Activated T-cell treated with anti-CD3 and anti-CD28 coated beads, Interleukin-2, amount 50 U/mL, for 24 hours (primary cell): Measurements from ENCODE around the gene SOCS7.
A peak's percentile ranks its signal among the peaks of the same experiment; 100 is the strongest.

ENCODE experiments used
- DNase-seq: peaks from one replicate; pipeline ENCODE4 v3.0.0-alpha.2; 2020
- H3K27ac Mint-ChIP-seq: 2 replicates; pipeline ENCODE4 v1.8.0; 2020; ENCODE audit warnings: mild to moderate bottlenecking, mixed read lengths
- H3K27me3 Mint-ChIP-seq: 2 replicates; pipeline ENCODE4 v1.8.0; 2020; ENCODE audit warnings: mixed read lengths
- H3K36me3 Mint-ChIP-seq: 2 replicates; pipeline ENCODE4 v1.8.0; 2020; ENCODE audit warnings: low read depth, mixed read lengths
- H3K4me1 Mint-ChIP-seq: 2 replicates; pipeline ENCODE4 v1.8.0; 2020; ENCODE audit warnings: low read depth, mixed read lengths
- H3K4me3 Mint-ChIP-seq: 2 replicates; pipeline ENCODE4 v1.8.0; 2020; ENCODE audit warnings: mild to moderate bottlenecking, moderate library complexity, mixed read lengths
- H3K9me3 Mint-ChIP-seq: 2 replicates; pipeline ENCODE4 v1.8.0; 2020; ENCODE audit warnings: mixed read lengths

The SOCS7 gene

GRCh38 chr17:38351412-38352222 lies at the start of gene SOCS7:
Gene SOCS7, plus strand, starts transcription at chr17:38351844. Its CDS starts 209 bp downstream, at chr17:38352053.
- Mint-ChIP-seq H3K4me1 (peaks cover 49% of the 10 kb centered on the region), H3K27me3 (no peaks in the 10 kb centered on the region), H3K27ac (peak within 1 kb of the TSS; percentile 98), H3K4me3 (peak within 1 kb of the TSS; percentile 85), H3K9me3 (no peaks in the 10 kb centered on the region), H3K36me3 (no peaks in the 10 kb centered on the region)
- peak; percentile 96 for DNase-seq

GRCh38 chr17:38315497-38315896 lies 36.1 kb upstream of the SOCS7 start:
- Mint-ChIP-seq H3K36me3 (peaks cover 70% of the 10 kb centered on the region), H3K27ac (no peak overlapping the region)
- no peak for DNase-seq

GRCh38 chr17:38317081-38317480 lies 34.6 kb upstream of the SOCS7 start:
- Mint-ChIP-seq H3K27me3 (no peaks in the 10 kb centered on the region), H3K9me3 (no peaks in the 10 kb centered on the region), H3K36me3 (peaks cover 75% of the 10 kb centered on the region), H3K4me1 (peaks cover 2% of the 10 kb centered on the region), H3K27ac (no peak overlapping the region), H3K4me3 (no peak overlapping the region)
- DNase-seq = no peak

More at GRCh38 chr17:38315497-38315896, 36.1 kb upstream of the SOCS7 start:
- Mint-ChIP-seq H3K9me3 (no peaks in the 10 kb centered on the region), H3K27me3 (no peaks in the 10 kb centered on the region), H3K4me3 (no peak overlapping the region), H3K4me1 (peaks cover 2% of the 10 kb centered on the region)

GRCh38 chr17:38320482-38320881 lies 31.2 kb upstream of the SOCS7 start:
- H3K4me1 Mint-ChIP-seq = peaks cover 4% of the 10 kb centered on the region

GRCh38 chr17:38322156-38322779 lies 29.4 kb upstream of the SOCS7 start:
- no peaks in the 10 kb centered on the region for H3K27me3 Mint-ChIP-seq
- H3K36me3 Mint-ChIP-seq = peaks cover 58% of the 10 kb centered on the region
- H3K4me3 Mint-ChIP-seq = no peak overlapping the region
- H3K27ac Mint-ChIP-seq = no peak overlapping the region
- peaks cover 2% of the 10 kb centered on the region for H3K4me1 Mint-ChIP-seq
- no peaks in the 10 kb centered on the region for H3K9me3 Mint-ChIP-seq
- DNase-seq = peak; percentile 81

More at GRCh38 chr17:38320482-38320881, 31.2 kb upstream of the SOCS7 start:
- Mint-ChIP-seq H3K36me3 (peaks cover 69% of the 10 kb centered on the region), H3K4me3 (no peak overlapping the region), H3K27ac (no peak overlapping the region), H3K27me3 (no peaks in the 10 kb centered on the region), H3K9me3 (no peaks in the 10 kb centered on the region)
- DNase-seq = no peak

GRCh38 chr17:38322897-38323296 lies 28.7 kb upstream of the SOCS7 start:
- peaks cover 2% of the 10 kb centered on the region for H3K4me1 Mint-ChIP-seq
- DNase-seq = no peak
- no peaks in the 10 kb centered on the region for H3K9me3 Mint-ChIP-seq
- H3K36me3 Mint-ChIP-seq = peaks cover 52% of the 10 kb centered on the region
- no peak overlapping the region for H3K4me3 Mint-ChIP-seq
- no peaks in the 10 kb centered on the region for H3K27me3 Mint-ChIP-seq
- H3K27ac Mint-ChIP-seq = no peak overlapping the region

- H3K4me1 Mint-ChIP-seq = peaks cover 2% of the 10 kb centered on the region
- H3K27ac Mint-ChIP-seq = no peak overlapping the region
- no peak for DNase-seq
- no peaks in the 10 kb centered on the region for H3K9me3 Mint-ChIP-seq
- peaks cover 48% of the 10 kb centered on the region for H3K36me3 Mint-ChIP-seq
- H3K27me3 Mint-ChIP-seq = no peaks in the 10 kb centered on the region
- H3K4me3 Mint-ChIP-seq = no peak overlapping the region
Observed at GRCh38 chr17:38324141-38324697, 27.4 kb upstream of the SOCS7 start.

- no peak for DNase-seq
- Mint-ChIP-seq H3K27me3 (no peaks in the 10 kb centered on the region), H3K4me3 (no peak overlapping the region), H3K36me3 (peaks cover 42% of the 10 kb centered on the region), H3K4me1 (peaks cover 2% of the 10 kb centered on the region), H3K9me3 (no peaks in the 10 kb centered on the region), H3K27ac (no peak overlapping the region)
Observed at GRCh38 chr17:38324772-38325171, 26.9 kb upstream of the SOCS7 start.

GRCh38 chr17:38325221-38325851 lies 26.3 kb upstream of the SOCS7 start:
- peaks cover 2% of the 10 kb centered on the region for H3K4me1 Mint-ChIP-seq
- H3K36me3 Mint-ChIP-seq = peaks cover 38% of the 10 kb centered on the region
- no peak overlapping the region for H3K4me3 Mint-ChIP-seq
- H3K27me3 Mint-ChIP-seq = no peaks in the 10 kb centered on the region
- no peaks in the 10 kb centered on the region for H3K9me3 Mint-ChIP-seq
- H3K27ac Mint-ChIP-seq = no peak overlapping the region
- DNase-seq = no peak

- peaks cover 5% of the 10 kb centered on the region for H3K27me3 Mint-ChIP-seq
- no peak overlapping the region for H3K4me3 Mint-ChIP-seq
- no peak for DNase-seq
- H3K4me1 Mint-ChIP-seq = peaks cover 2% of the 10 kb centered on the region
- peaks cover 20% of the 10 kb centered on the region for H3K36me3 Mint-ChIP-seq
- no peaks in the 10 kb centered on the region for H3K9me3 Mint-ChIP-seq
- peak overlapping the region; percentile 0 for H3K27ac Mint-ChIP-seq
Observed at GRCh38 chr17:38326996-38327792, 24.4 kb upstream of the SOCS7 start.

GRCh38 chr17:38327936-38328335 lies 23.7 kb upstream of the SOCS7 start:
- Mint-ChIP-seq H3K4me1 (peaks cover 2% of the 10 kb centered on the region), H3K4me3 (no peak overlapping the region), H3K27me3 (peaks cover 5% of the 10 kb centered on the region), H3K36me3 (peaks cover 14% of the 10 kb centered on the region), H3K9me3 (no peaks in the 10 kb centered on the region), H3K27ac (no peak overlapping the region)
- no peak for DNase-seq

- Mint-ChIP-seq H3K27me3 (peaks cover 9% of the 10 kb centered on the region), H3K36me3 (peaks cover 7% of the 10 kb centered on the region), H3K27ac (no peak overlapping the region), H3K4me1 (peaks cover 2% of the 10 kb centered on the region), H3K9me3 (no peaks in the 10 kb centered on the region), H3K4me3 (no peak overlapping the region)
- no peak for DNase-seq
Observed at GRCh38 chr17:38328620-38329019, 23.0 kb upstream of the SOCS7 start.

- DNase-seq = no peak
- Mint-ChIP-seq H3K4me3 (no peak overlapping the region), H3K27ac (no peak overlapping the region), H3K36me3 (peaks cover under 1% of the 10 kb centered on the region), H3K27me3 (peaks cover 11% of the 10 kb centered on the region), H3K4me1 (peaks cover 2% of the 10 kb centered on the region), H3K9me3 (no peaks in the 10 kb centered on the region)
Observed at GRCh38 chr17:38329284-38329683, 22.4 kb upstream of the SOCS7 start.
